Activated CD8-positive, alpha-beta memory T cell treated with anti-CD3 and anti-CD28 coated beads for 36 hours (primary cell): ENCODE data around the gene CCDC157. TPM values are rescaled to one million over a fixed set of nuclear protein-coding genes. Genes with fewer than 3 reads are reported as not detected.

ENCODE experiments used
- CTCF ChIA-PET: fragments of 350-600 bp; sonication (Branson Sonifier 250); formaldehyde crosslinking; loops from one replicate; lab custom pipeline; 2021; ENCODE audit warnings: antibody characterized with exemption; lab: Charles Lee
- POLR2A ChIA-PET: fragments of 350-600 bp; sonication (Branson Sonifier 250); formaldehyde crosslinking; loops from one replicate; lab custom pipeline; 2021; ENCODE audit warnings: antibody characterized with exemption; lab: Charles Lee
- total RNA-seq, 2 experiments: library from RNA; stranded (reverse); gene quantifications; one replicate each; pipeline ENCODE4 v1.2.3, GENCODE V29; 2021

Gene CCDC157
- total RNA-seq, 2 experiments from 2014 or later: 2.1 to 3.3 TPM

GRCh38 chr22:30338802-30339201 lies 18.0 kb upstream of the CCDC157 start:
- ChIA-PET POLR2A (interaction anchor here (1.2 kb wide), 1 partner anchor 12 kb away, joined by 3 read pairs; the partner anchor contains the start of gene TBC1D10A), CTCF (no interaction called here)

- ChIA-PET CTCF (no interaction called here), POLR2A (interaction anchor here (1.1 kb wide), 1 partner anchor 15 kb away, joined by 3 read pairs; no protein-coding TSS in a partner anchor)
Measured at GRCh38 chr22:30340911-30341685, 15.7 kb upstream of the CCDC157 start.

- ChIA-PET CTCF (no interaction called here), POLR2A (no interaction called here)
Measured at GRCh38 chr22:30344447-30345200, 12.2 kb upstream of the CCDC157 start.

- ChIA-PET POLR2A (interaction anchor here (1.4 to 1.6 kb wide), 2 partner anchors 9 to 20 kb away, joined by 4 to 6 read pairs; partner anchors contain the start of genes CCDC157, SF3A1 and TBC1D10A), CTCF (no interaction called here)
Measured at GRCh38 chr22:30347255-30347892, 9.4 kb upstream of the CCDC157 start.

GRCh38 chr22:30348404-30348803 lies 8.4 kb upstream of the CCDC157 start:
- POLR2A ChIA-PET: interaction anchor here (0.6 to 2.8 kb wide), 3 partner anchors 21 to 540 kb away, joined by 3 to 10 read pairs (median 4); partner anchors contain the start of genes CASTOR1 and TBC1D10A
- CTCF ChIA-PET: interaction anchor here (0.7 to 3.4 kb wide), 2 partner anchors 61 to 108 kb away, joined by 3 to 13 read pairs; no protein-coding TSS in a partner anchor

GRCh38 chr22:30348809-30349208 lies 8.0 kb upstream of the CCDC157 start:
- POLR2A ChIA-PET: interaction anchor here (1.6 to 2.8 kb wide), 2 partner anchors 22 to 60 kb away, joined by 4 to 10 read pairs; partner anchors contain the start of genes CASTOR1 and TBC1D10A
- CTCF ChIA-PET: interaction anchor here (0.7 to 3.4 kb wide), 2 partner anchors 61 to 108 kb away, joined by 3 to 13 read pairs; no protein-coding TSS in a partner anchor

- ChIA-PET CTCF (interaction anchor here (0.6 to 3.4 kb wide), 2 partner anchors 39 to 63 kb away, joined by 3 to 13 read pairs; no protein-coding TSS in a partner anchor), POLR2A (no interaction called here)
Measured at GRCh38 chr22:30351226-30351625, 5.6 kb upstream of the CCDC157 start.

- ChIA-PET CTCF (interaction anchor here (0.8 to 1.1 kb wide), 3 partner anchors 17 to 67 kb away, joined by 3 to 5 read pairs (median 4); no protein-coding TSS in a partner anchor), POLR2A (interaction anchor here (0.6 to 0.7 kb wide), 2 partner anchors 108 to 1052 kb away, joined by 4 to 7 read pairs; partner anchors contain the start of gene LIF)
Measured at GRCh38 chr22:30354644-30355043, 2.2 kb upstream of the CCDC157 start.

GRCh38 chr22:30357236-30357570 lies 396 bp downstream of the CCDC157 start:
- ChIA-PET CTCF (interaction anchor here (0.6 to 1.6 kb wide), 4 partner anchors 29 to 234 kb away, joined by 3 to 15 read pairs (median 3); partner anchors contain the start of genes CASTOR1 and PES1), POLR2A (interaction anchor here (0.9 to 1.4 kb wide), 7 partner anchors 10 to 69 kb away, joined by 3 to 8 read pairs (median 5); partner anchors contain the start of gene TBC1D10A)

GRCh38 chr22:30357650-30358215 lies 926 bp downstream of the CCDC157 start:
- ChIA-PET POLR2A (interaction anchor here (0.6 to 1.0 kb wide), 4 partner anchors 31 to 69 kb away, joined by 3 to 8 read pairs (median 4); partner anchors contain the start of gene TBC1D10A), CTCF (interaction anchor here (1.4 to 1.9 kb wide), 2 partner anchors 25 to 30 kb away, joined by 3 to 5 read pairs; no protein-coding TSS in a partner anchor)

- CTCF ChIA-PET: interaction anchor here (0.9 to 1.9 kb wide), 4 partner anchors 22 to 71 kb away, joined by 3 to 9 read pairs (median 4); no protein-coding TSS in a partner anchor
- POLR2A ChIA-PET: interaction anchor here (0.6 kb wide), 1 partner anchor 66 kb away, joined by 3 read pairs; no protein-coding TSS in a partner anchor
Measured at GRCh38 chr22:30358541-30358940, 1.7 kb downstream of the CCDC157 start.

- CTCF ChIA-PET: no interaction called here
Measured at GRCh38 chr22:30361916-30362650, 5.3 kb downstream of the CCDC157 start.

GRCh38 chr22:30362651-30363281 lies 6.0 kb downstream of the CCDC157 start:
- CTCF ChIA-PET: no interaction called here
- POLR2A ChIA-PET: interaction anchor here (0.5 kb wide), 1 partner anchor 32 kb away, joined by 8 read pairs; no protein-coding TSS in a partner anchor

More at GRCh38 chr22:30361916-30362650, 5.3 kb downstream of the CCDC157 start:
- POLR2A ChIA-PET: no interaction called here

- ChIA-PET CTCF (interaction anchor here (1.2 kb wide), 1 partner anchor 30 kb away, joined by 3 read pairs; no protein-coding TSS in a partner anchor), POLR2A (no interaction called here)
Measured at GRCh38 chr22:30365891-30366290, 9.1 kb downstream of the CCDC157 start.

GRCh38 chr22:30368420-30368819 lies 11.6 kb downstream of the CCDC157 start:
- ChIA-PET CTCF (interaction anchor here (1.1 to 2.2 kb wide), 2 partner anchors 40 to 80 kb away, joined by 3 to 9 read pairs; partner anchors contain the start of gene CASTOR1), POLR2A (interaction anchor here (0.6 to 1.1 kb wide), 3 partner anchors 67 to 335 kb away, joined by 3 to 4 read pairs (median 3); no protein-coding TSS in a partner anchor)

GRCh38 chr22:30370641-30371230 lies 13.9 kb downstream of the CCDC157 start:
- POLR2A ChIA-PET: no interaction called here
- CTCF ChIA-PET: no interaction called here
